ENCODE measurements around the gene IFIH1. TPM values are rescaled to one million over a fixed set of nuclear protein-coding genes. Genes with fewer than 3 reads are reported as not detected.

The IFIH1 gene
- total RNA-seq, 1 experiment from 2014 or later: 2.8 TPM

DNA sequence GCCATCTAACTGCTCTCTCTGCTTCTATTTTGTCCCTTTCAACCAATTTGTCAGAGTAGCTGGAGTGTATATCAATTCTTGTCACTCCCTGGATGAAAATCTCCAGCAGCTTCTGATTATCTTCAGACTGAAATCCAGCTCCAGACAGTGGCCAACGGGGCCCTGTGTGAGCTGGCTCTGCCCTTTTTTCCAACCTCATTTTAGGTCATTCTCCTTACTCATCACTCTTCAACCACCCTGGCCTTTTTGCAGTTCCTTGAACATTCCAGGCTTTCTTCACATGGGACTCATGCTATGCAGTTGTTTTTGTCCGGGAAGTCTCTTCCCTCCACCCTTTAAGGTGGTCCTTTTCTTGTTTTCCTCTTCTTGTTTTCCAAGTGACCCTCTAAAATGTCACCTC is 59.8 kb downstream of the IFIH1 start:
- H3K9me3 ChIP-seq (replicated peaks): no peaks in the 10 kb centered on the region
- no peak overlapping the region for H3K27ac ChIP-seq
- no peaks in the 10 kb centered on the region for H3K27me3 ChIP-seq (replicated peaks)
- H3K4me1 ChIP-seq (replicated peaks): peaks cover 21% of the 10 kb centered on the region
- H3K4me3 ChIP-seq: no peak overlapping the region
- no peak for DNase-seq (ENCODE audit: low read depth in 1 of 2, low spot score in 2 of 2)
- H3K36me3 ChIP-seq: no peaks in the 10 kb centered on the region

GRCh38 chr2:162258169-162258568 is 60.3 kb downstream of the IFIH1 start:
- Histone ChIP-seq H3K4me3 (no peak overlapping the region), H3K4me1 (replicated peaks) (peaks cover 21% of the 10 kb centered on the region), H3K27ac (no peak overlapping the region), H3K27me3 (replicated peaks) (no peaks in the 10 kb centered on the region), H3K9me3 (replicated peaks) (no peaks in the 10 kb centered on the region), H3K36me3 (no peaks in the 10 kb centered on the region)
- no peak for DNase-seq (ENCODE audit: low read depth in 1 of 2, low spot score in 2 of 2)

DNA sequence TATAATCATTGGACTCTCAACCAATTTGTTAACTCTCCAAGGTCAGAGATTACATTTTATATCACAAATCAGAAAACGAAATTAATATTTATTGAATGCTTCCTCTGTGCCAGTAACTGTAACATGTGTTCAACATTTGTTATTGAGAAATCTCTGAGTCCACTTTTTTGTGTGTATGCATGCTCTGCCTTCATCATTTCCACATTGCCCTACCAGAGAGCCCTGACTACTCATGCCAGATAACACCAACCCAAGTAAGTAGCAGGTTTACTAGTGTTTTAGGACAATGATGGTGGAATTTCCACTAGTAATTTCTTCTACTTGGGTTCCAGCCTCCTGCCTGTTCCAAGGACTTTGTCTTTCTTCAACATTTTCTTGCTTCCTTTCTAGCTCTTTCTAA is 61.1 kb downstream of the IFIH1 start:
- no peak overlapping the region for H3K27ac ChIP-seq

DNA sequence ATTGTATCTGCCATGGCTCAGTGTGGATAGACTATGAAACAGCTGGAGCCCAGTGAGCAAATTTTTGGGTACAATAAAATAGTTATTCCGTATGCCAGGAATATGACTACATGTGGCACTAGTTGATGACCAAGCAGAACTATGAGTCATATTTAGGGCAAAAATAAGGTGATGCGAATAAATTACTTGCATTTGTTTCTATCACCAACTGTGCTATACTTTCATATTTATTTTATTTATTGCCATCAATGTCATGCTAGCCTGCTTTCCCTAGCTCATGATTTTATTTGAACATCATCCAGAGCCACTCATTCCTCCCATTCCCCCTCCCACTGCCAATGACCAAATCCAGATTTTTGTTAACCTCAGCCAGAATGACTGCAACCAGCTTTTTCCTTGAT is 61.9 kb downstream of the IFIH1 start:
- H3K27me3 ChIP-seq (replicated peaks): no peaks in the 10 kb centered on the region
- no peak overlapping the region for H3K27ac ChIP-seq
- no peaks in the 10 kb centered on the region for H3K36me3 ChIP-seq
- no peak for DNase-seq (ENCODE audit: low read depth in 1 of 2, low spot score in 2 of 2)
- peaks cover 17% of the 10 kb centered on the region for H3K4me1 ChIP-seq (replicated peaks)
- H3K4me3 ChIP-seq: no peak overlapping the region
- no peaks in the 10 kb centered on the region for H3K9me3 ChIP-seq (replicated peaks)

More for the DNA sequence above, 61.1 kb downstream of the IFIH1 start:
- peaks cover 21% of the 10 kb centered on the region for H3K4me1 ChIP-seq (replicated peaks)
- DNase-seq (ENCODE audit: low read depth in 1 of 2, low spot score in 2 of 2): no peak
- H3K9me3 ChIP-seq (replicated peaks): no peaks in the 10 kb centered on the region
- H3K36me3 ChIP-seq: no peaks in the 10 kb centered on the region
- H3K4me3 ChIP-seq: no peak overlapping the region
- no peaks in the 10 kb centered on the region for H3K27me3 ChIP-seq (replicated peaks)

- no peaks in the 10 kb centered on the region for H3K9me3 ChIP-seq (replicated peaks)
- H3K4me1 ChIP-seq (replicated peaks): peaks cover 6% of the 10 kb centered on the region; the same call in 1 of the 2 replicates
- DNase-seq (ENCODE audit: low read depth in 1 of 2, low spot score in 2 of 2): no peak
- no peaks in the 10 kb centered on the region for H3K27me3 ChIP-seq (replicated peaks)
- H3K4me3 ChIP-seq: no peak overlapping the region
- H3K36me3 ChIP-seq: no peaks in the 10 kb centered on the region; the same call in 1 of the 2 replicates
- no peak overlapping the region for H3K27ac ChIP-seq
Measured at GRCh38 chr2:162254236-162254871, 64.1 kb downstream of the IFIH1 start.

- H3K36me3 ChIP-seq: no peaks in the 10 kb centered on the region; the same call in 1 of the 2 replicates
- no peaks in the 10 kb centered on the region for H3K27me3 ChIP-seq (replicated peaks)
- DNase-seq (ENCODE audit: low read depth in 1 of 2, low spot score in 2 of 2): no peak
- H3K4me3 ChIP-seq: no peak overlapping the region
- H3K9me3 ChIP-seq (replicated peaks): no peaks in the 10 kb centered on the region
- H3K4me1 ChIP-seq (replicated peaks): peaks cover 5% of the 10 kb centered on the region; the same call in 1 of the 2 replicates
- no peak overlapping the region for H3K27ac ChIP-seq
Measured at GRCh38 chr2:162253435-162253834, 65.0 kb downstream of the IFIH1 start.

DNA sequence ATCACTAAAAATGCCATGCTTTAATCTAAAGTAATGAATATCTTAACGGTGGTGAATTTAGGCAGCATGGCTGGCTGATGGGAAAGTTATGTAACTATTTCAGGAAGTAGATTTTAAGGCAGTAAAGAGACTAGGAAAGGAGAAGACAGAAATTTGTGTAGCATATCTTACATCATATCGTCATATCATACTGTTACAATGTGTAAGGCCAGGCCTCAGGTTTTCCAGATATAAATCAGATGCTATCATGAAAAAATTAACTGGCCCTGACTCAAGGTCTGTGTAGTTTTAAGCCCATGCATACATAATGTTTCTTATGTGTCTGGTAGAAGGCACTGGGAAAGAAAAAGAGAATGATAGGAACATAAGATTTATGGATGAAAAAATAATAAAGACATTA is 66.3 kb downstream of the IFIH1 start:
- H3K4me3 ChIP-seq: no peak overlapping the region
- H3K4me1 ChIP-seq (replicated peaks): no peaks in the 10 kb centered on the region
- no peaks in the 10 kb centered on the region for H3K9me3 ChIP-seq (replicated peaks)
- DNase-seq (ENCODE audit: low read depth in 1 of 2, low spot score in 2 of 2): no peak
- H3K27me3 ChIP-seq (replicated peaks): no peaks in the 10 kb centered on the region
- H3K36me3 ChIP-seq: no peaks in the 10 kb centered on the region; the same call in 1 of the 2 replicates
- no peak overlapping the region for H3K27ac ChIP-seq

- H3K27ac ChIP-seq: peak overlapping the region; percentile 82
- no peak overlapping the region for H3K4me3 ChIP-seq
- H3K9me3 ChIP-seq (replicated peaks): no peaks in the 10 kb centered on the region
- H3K4me1 ChIP-seq (replicated peaks): peaks cover 38% of the 10 kb centered on the region
- H3K27me3 ChIP-seq (replicated peaks): no peaks in the 10 kb centered on the region
- peak in 1 of 2 experiments; percentile 55 for DNase-seq (ENCODE audit: low read depth in 1 of 2, low spot score in 2 of 2)
- H3K36me3 ChIP-seq: no peaks in the 10 kb centered on the region
Measured at GRCh38 chr2:162245781-162246180, 72.7 kb downstream of the IFIH1 start.

- no peak for DNase-seq (ENCODE audit: low read depth in 1 of 2, low spot score in 2 of 2)
- Histone ChIP-seq H3K4me3 (no peak overlapping the region), H3K36me3 (peaks cover 2% of the 10 kb centered on the region; the same call in 1 of the 2 replicates)
Measured at GRCh38 chr2:162245061-162245460, 73.4 kb downstream of the IFIH1 start.

DNA sequence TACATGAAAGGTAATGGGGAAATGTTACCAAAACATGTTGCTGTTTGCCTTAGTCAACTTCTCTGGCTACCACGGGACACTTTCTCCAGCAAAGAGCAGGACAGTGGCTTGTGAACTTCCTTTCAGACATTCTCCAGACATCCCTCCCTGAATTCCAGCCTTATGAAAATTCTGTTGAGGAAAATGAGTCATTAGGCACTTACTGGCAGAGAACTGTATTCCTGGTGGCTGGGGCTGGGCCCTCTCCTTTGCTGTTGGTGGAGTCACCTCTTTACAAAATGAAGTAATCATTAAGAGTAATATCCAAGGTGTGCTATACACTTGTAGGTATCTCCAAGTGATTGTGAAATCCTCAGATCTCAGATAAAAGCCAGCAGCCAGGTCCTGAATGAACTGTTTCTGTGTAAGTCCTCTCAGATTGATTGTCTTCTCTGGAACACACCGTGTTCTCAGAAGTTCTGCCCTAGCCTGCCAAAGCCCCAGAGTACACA is 73.9 kb downstream of the IFIH1 start:
- no peaks in the 10 kb centered on the region for H3K9me3 ChIP-seq (replicated peaks)
- DNase-seq (ENCODE audit: low read depth in 1 of 2, low spot score in 2 of 2): peak; percentile 73 to 83
- H3K27me3 ChIP-seq (replicated peaks): no peaks in the 10 kb centered on the region
- H3K4me3 ChIP-seq: no peak overlapping the region
- H3K36me3 ChIP-seq: peaks cover 2% of the 10 kb centered on the region; the same call in 1 of the 2 replicates
- H3K4me1 ChIP-seq (replicated peaks): peaks cover 38% of the 10 kb centered on the region
- H3K27ac ChIP-seq: peak overlapping the region; percentile 82

More at GRCh38 chr2:162245061-162245460, 73.4 kb downstream of the IFIH1 start:
- peaks cover 38% of the 10 kb centered on the region for H3K4me1 ChIP-seq (replicated peaks)
- no peaks in the 10 kb centered on the region for H3K27me3 ChIP-seq (replicated peaks)
- H3K9me3 ChIP-seq (replicated peaks): no peaks in the 10 kb centered on the region
- H3K27ac ChIP-seq: peak overlapping the region; percentile 82

DNA sequence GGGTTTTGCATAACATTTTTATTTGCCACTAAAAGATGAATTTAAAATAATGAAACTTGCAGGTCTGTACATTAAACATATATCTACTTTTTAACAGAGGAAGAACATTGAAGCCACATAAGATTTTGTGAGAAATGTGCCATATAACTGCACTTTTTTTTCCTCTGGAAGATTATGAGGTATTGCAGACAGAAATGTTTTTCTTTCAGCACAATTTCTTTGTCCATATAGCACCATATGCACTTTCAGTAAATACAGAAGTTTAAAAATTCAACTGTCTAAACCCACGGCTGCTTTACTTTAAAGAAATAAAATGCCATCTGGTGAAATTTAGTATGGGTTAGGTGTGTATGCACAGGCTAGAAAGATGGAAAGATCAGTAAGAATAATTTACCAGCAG is 74.8 kb downstream of the IFIH1 start:
- H3K4me3 ChIP-seq: no peak overlapping the region; the same call in 1 of the 2 replicates
- H3K9me3 ChIP-seq (replicated peaks): no peaks in the 10 kb centered on the region
- peaks cover 2% of the 10 kb centered on the region; the same call in 1 of the 2 replicates for H3K36me3 ChIP-seq
- no peaks in the 10 kb centered on the region for H3K27me3 ChIP-seq (replicated peaks)
- DNase-seq (ENCODE audit: low read depth in 1 of 2, low spot score in 2 of 2): no peak
- peaks cover 38% of the 10 kb centered on the region for H3K4me1 ChIP-seq (replicated peaks)
- peak overlapping the region; percentile 82 for H3K27ac ChIP-seq

DNA sequence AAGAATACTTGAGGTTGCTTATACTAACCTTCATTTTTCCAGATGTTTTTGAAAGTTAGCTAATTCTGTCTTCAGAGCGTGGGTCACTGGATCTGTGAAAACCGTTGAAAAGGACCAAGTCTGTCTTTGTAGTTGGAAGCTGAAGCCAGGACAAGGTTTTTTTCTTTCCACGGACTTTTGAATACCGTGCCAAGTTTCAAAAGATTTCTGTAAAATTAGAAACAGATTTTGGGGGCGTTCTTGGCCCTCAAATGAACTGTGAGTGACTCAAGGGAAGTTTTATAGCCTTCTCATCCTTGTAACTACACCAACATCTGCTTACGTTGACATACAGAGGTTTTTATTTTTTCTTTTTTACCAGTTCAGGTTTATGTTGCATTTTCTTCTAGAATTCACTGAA is 75.2 kb downstream of the IFIH1 start, which contains the start of gene FAP:
FAP (minus strand) TSS at position 152 of the 400 bp plus-strand sequence; CDS start at position 34, 118 bp downstream.
- Histone ChIP-seq H3K36me3 (peaks cover 2% of the 10 kb centered on the region; the same call in 1 of the 2 replicates), H3K4me1 (replicated peaks) (peaks cover 38% of the 10 kb centered on the region)

DNA sequence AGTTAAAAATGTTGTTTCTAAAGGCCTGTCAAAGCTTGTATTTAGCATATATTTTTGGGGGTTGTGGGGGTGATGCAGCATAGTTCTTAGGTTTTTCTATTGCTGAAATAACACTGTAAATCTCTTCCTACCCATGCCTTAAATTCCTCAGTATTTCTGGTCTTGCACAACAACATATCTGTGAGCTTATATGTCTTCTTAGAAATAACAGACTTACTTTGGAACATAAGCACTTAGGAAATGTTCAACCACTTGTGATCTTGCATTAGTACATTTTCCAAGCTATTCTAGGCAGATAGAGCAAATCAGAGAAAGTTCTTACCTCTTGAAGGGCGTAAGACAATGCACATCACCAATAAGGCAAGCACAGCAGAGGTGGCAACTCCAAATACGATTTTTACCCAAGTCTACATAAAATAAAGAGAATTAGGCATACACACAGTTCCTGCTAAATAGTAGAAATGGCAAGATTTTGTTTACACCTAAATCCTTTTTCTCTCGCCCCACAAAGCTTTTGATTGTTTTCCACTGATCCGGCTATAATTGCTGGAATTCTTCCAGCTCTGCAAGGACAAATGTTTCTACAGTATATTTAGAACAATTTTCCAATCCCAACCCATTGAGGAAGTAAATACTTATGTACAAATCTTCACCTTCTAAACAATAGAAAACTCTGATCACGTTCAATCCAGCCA is 75.8 kb downstream of the IFIH1 start:
- DNase-seq (ENCODE audit: low read depth in 1 of 2, low spot score in 2 of 2): peak in 1 of 2 experiments; percentile 49
- H3K27ac ChIP-seq: peak overlapping the region; percentile 82
- peaks cover 38% of the 10 kb centered on the region for H3K4me1 ChIP-seq (replicated peaks)
- H3K4me3 ChIP-seq: peak overlapping the region; percentile 33
- H3K9me3 ChIP-seq (replicated peaks): no peaks in the 10 kb centered on the region
- peaks cover 2% of the 10 kb centered on the region; the same call in 1 of the 2 replicates for H3K36me3 ChIP-seq
- H3K27me3 ChIP-seq (replicated peaks): no peaks in the 10 kb centered on the region

More for the DNA sequence above, 75.2 kb downstream of the IFIH1 start, which contains the start of gene FAP:
- no peaks in the 10 kb centered on the region for H3K27me3 ChIP-seq (replicated peaks)
- DNase-seq (ENCODE audit: low read depth in 1 of 2, low spot score in 2 of 2): peak; percentile 41 to 73
- peak within 1 kb of the TSS; percentile 33 for H3K4me3 ChIP-seq
- H3K27ac ChIP-seq: peak within 1 kb of the TSS; percentile 82
- no peaks in the 10 kb centered on the region for H3K9me3 ChIP-seq (replicated peaks)

DNA sequence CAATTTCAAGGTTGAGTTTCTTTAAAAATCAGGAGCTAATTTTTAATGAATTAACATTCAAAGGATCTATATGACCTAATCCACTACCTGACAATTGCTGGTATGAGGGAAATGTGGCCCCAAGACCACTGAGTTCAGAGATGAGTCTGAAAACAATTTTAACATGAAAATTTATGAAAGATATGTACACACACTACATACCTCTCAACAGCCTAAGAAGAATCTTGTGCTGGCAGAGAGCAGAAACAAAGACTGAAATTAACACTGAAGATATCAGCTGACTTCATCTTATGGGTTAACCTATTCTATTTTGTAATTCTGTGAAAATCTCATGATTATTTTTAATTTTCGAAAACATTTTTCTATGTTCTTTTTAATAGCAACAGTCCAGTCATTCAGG is 76.9 kb downstream of the IFIH1 start:
- no peak for DNase-seq (ENCODE audit: low read depth in 1 of 2, low spot score in 2 of 2)
- H3K4me3 ChIP-seq: no peak overlapping the region
- H3K27ac ChIP-seq: peak overlapping the region; percentile 15; the same call in 1 of the 2 replicates
- peaks cover 3% of the 10 kb centered on the region; the same call in 1 of the 2 replicates for H3K36me3 ChIP-seq
- H3K27me3 ChIP-seq (replicated peaks): no peaks in the 10 kb centered on the region
- H3K9me3 ChIP-seq (replicated peaks): no peaks in the 10 kb centered on the region
- H3K4me1 ChIP-seq (replicated peaks): peaks cover 38% of the 10 kb centered on the region
